ENCODE data around the gene RBM33.
A peak's percentile ranks its signal among the peaks of the same experiment; 100 is the strongest.

Gene RBM33

GRCh38 chr7:155624412-155624811 lies 20.0 kb upstream of the RBM33 start:
- no peak for DNase-seq (ENCODE audit: low read depth)

GRCh38 chr7:155625557-155625956 lies 18.9 kb upstream of the RBM33 start:
- no peak for DNase-seq (ENCODE audit: low read depth)

- DNase-seq (ENCODE audit: low read depth), result no peak
Observed at GRCh38 chr7:155629171-155629570, 15.3 kb upstream of the RBM33 start.

DNA sequence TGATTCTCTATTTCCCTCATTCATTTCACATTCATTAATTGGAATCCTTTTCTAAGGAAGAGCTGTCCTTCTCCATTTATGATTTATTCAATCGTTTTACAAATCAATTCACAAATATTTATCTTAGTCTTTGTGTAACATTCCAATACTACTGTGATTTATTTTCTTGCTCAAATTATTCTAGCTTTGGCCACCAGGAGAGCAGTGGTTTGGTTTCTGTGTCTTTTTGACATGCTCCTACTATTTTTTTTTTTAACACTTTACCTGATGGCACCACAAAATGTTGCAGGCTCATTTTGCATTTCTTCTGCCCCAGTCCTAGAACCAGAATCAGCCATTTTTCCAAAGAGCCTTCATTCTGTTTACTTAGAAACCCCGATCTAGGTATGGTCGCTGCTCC lies 13.3 kb upstream of the RBM33 start:
- no peak for DNase-seq (ENCODE audit: low read depth)

GRCh38 chr7:155635817-155636216 lies 8.6 kb upstream of the RBM33 start:
- DNase-seq (ENCODE audit: low read depth), result no peak

- no peak for DNase-seq (ENCODE audit: low read depth)
Observed at GRCh38 chr7:155637155-155637554, 7.3 kb upstream of the RBM33 start.

- DNase-seq (ENCODE audit: low read depth), result no peak
Observed at GRCh38 chr7:155638366-155638765, 6.1 kb upstream of the RBM33 start.

GRCh38 chr7:155639958-155640520 lies 4.4 kb upstream of the RBM33 start:
- DNase-seq (ENCODE audit: low read depth), result no peak

GRCh38 chr7:155640629-155641028 lies 3.8 kb upstream of the RBM33 start:
- DNase-seq (ENCODE audit: low read depth), result no peak

DNA sequence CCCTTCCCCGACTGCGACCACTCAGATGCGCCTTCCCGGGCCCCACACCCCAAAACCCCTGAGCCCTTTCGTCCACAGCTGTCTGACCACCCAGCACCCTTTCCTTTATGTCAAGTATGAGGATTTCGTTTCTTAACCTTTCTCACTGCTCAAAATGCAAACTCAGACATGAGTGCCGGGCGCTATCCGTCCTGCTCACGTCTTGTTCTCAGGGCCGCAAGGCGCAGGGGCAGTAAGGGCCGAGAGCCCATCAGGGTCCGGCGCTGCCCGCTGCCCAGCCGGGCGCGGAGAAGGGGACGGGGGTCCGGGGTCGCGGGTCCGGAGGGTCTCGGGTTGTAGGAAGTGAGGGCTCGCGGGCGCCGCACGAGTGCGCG lies 670 bp upstream of the RBM33 start:
- peak; percentile 1 for DNase-seq (ENCODE audit: low read depth)

GRCh38 chr7:155644971-155645509 lies 579 bp downstream of the RBM33 start:
- peak; percentile 17 for DNase-seq (ENCODE audit: low read depth)

DNA sequence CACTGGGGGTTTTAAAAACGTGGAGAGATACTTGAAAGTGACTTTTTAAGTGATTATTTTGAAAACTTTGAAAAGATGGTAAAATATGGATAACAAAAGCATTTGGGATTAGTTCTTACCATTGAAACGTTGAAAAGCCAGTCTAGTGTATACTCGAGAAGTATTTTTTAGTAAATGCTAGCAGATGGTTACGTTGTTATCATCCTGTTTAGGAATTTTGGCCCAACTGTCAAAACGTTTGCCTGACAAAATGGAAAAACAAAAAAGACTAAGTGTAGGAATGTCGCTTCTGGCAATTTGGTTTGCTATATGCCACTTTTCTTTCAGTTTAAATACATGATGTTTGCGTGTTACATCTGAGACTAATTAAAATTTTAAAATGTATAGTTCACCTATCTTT lies 1.2 kb downstream of the RBM33 start:
- no peak for DNase-seq (ENCODE audit: low read depth)

GRCh38 chr7:155646669-155647068 lies 2.2 kb downstream of the RBM33 start:
- no peak for DNase-seq (ENCODE audit: low read depth)

GRCh38 chr7:155647302-155647701 lies 2.8 kb downstream of the RBM33 start:
- DNase-seq (ENCODE audit: low read depth), result no peak

DNA sequence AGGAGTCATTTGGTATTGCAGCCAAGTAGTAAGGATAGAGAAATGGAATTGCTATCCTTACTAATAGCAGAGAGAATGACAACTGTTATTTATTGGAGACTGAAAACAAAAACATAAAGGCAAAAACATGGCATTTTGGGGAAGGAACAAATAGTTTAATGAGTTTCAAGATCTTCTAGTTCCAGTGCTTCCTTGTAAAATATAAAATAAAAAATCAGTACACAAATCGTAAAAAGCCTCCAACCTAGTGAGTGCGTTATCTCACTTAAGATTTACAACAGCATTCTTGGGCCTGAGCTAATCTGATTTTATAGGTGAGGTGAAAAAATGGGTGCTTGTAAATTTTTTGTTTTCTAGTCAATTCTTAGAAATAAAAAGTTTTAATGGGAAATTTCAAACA lies 3.3 kb downstream of the RBM33 start:
- no peak for DNase-seq (ENCODE audit: low read depth)

GRCh38 chr7:155648752-155649339 lies 4.4 kb downstream of the RBM33 start:
- DNase-seq (ENCODE audit: low read depth), result no peak

DNA sequence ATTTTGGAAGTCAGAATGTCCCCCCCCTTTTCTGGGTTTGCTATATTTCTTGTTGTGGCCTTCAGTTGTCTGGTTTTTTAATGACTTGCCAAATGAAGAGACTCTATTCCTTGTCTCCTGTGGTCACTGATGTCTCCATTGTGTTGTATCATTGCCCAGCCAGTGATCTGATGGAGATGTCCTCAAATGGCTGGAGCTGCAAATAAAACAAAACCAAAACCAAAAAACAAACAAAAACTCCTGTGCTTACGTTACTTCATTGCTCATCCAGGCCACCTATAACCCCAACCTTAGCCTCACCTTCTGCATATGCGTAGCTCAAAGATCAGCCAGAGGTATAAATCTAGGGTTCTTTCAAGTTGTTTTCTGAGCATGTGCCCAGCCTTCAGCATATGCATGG lies 5.1 kb downstream of the RBM33 start:
- DNase-seq (ENCODE audit: low read depth), result no peak

DNA sequence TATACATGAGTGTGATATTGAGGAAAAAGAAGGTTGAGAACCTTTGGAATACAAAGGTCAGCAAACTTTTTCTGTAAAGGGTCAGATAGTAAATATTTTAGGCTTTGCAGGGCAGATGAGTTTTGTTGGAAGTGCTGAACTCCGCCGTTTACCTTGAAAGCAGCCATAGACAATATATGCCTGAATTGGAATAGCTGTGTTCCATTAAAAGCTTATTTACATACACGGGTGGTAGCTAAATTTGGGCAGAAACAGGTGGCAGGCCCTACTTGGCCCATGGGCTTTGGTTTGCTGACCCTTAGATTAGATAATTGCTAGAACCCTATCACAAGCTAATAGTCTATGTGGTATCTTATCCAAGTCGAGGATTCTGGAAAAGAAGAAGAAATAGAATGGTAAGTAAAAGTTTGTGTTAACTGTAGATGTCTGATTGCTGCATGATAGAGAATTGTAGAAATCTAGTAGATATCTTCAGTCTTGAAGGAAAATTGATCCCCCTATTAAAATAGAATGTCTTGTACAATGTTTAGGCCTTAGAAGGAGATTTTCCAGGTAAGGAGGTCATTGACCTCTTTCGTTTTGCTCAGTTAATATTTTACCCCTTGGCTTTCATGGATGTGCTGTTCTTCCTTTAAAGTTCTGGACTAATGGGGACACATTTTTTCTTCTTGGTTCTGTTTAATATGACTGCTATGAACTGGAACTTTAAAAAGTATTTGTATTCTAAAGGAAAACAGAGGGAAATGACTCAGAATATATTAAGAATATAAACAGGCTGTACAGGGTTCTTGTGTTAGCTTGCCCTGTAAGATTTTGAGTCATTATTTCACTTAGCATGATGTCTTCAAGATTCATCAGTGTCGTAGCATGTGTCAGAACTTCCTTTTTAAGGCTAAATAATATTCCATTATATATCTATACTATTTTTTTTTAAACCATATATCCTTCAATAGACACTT lies 8.0 kb downstream of the RBM33 start:
- DNase-seq (ENCODE audit: low read depth), result no peak

GRCh38 chr7:155653803-155654202 lies 9.3 kb downstream of the RBM33 start:
- DNase-seq (ENCODE audit: low read depth), result no peak

DNA sequence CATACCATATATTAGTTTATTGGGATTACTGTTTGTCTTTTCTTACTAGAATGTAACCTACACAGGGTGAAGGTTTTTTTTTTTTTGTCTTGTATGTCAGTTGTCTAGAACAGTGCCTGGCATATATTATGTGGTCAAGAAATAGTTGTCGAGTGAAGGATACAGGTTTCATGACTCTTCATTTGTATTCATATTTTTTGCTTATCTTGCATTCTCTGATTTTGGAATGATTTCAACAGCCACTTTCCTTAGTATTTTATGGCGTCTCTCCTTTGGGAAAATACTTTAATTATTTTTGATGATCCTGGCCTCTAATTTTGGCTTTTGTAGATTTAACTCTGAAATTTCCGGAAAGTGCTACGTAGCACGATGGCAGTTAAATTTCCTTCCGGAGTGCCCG lies 12.4 kb downstream of the RBM33 start:
- no peak for DNase-seq (ENCODE audit: low read depth)

- no peak for DNase-seq (ENCODE audit: low read depth)
Observed at GRCh38 chr7:155660059-155660757, 15.7 kb downstream of the RBM33 start.

GRCh38 chr7:155660758-155661093 lies 16.3 kb downstream of the RBM33 start:
- no peak for DNase-seq (ENCODE audit: low read depth)

All from stimulated activated CD4-positive, alpha-beta T cell treated with anti-CD3 and anti-CD28 coated beads, Interleukin-2, amount 100 ng/mL, for 4 hours (primary cell).